Vagina (tissue), 2 donors: Measurements from ENCODE around the gene TRUB1.

Experiments used
- CTCF ChIP-seq, 3 experiments: fragments of 450-650 bp in 2 of 3; fragments of 200-600 bp in 1 of 3; sonication (generic) in 1 of 3; IDR thresholded peaks; one replicate each; pipeline ENCODE4 v1.5.1; 2017 to 2019; ENCODE audit warnings: antibody characterized with exemption in 3 of 3, mild to moderate bottlenecking in 2 of 3, moderate library complexity in 2 of 3
- POLR2A ChIP-seq, 2 donors: fragments of 450-650 bp; IDR thresholded peaks; one replicate each; pipeline ENCODE4 v1.6.1; 2017; ENCODE audit warnings: antibody characterized with exemption in 2 of 2, mild to moderate bottlenecking in 2 of 2, moderate library complexity in 2 of 2
- POLR2AphosphoS5 ChIP-seq, 2 donors: sonication (generic); formaldehyde crosslinking; IDR thresholded peaks; one replicate each; pipeline ENCODE4 v1.9.0; 2017; ENCODE audit warnings: antibody characterized with exemption in 2 of 2, mild to moderate bottlenecking in 2 of 2, low read depth in 1 of 2; ENCODE audit not compliant: insufficient read depth in 1 of 2

GRCh38 chr10:114998993-114999392 lies 61.0 kb downstream of the TRUB1 start:
- TF ChIP-seq CTCF (IDR thresholded peaks at IDR 0.05) (no peak), POLR2AphosphoS5 (IDR thresholded peaks at IDR 0.05; ENCODE audit: insufficient read depth in 1 of 2, low read depth in 1 of 2) (no peak), POLR2A (IDR thresholded peaks at IDR 0.05) (no peak)
